GM12878 (cell line): ENCODE measurements around the gene SPOCK1.

Experiments used
- CBFB ChIP-seq: IDR thresholded peaks from 2 replicates; pipeline ENCODE4 v1.6.1; 2016; ENCODE audit warnings: antibody characterized with exemption, low read depth
- CTCF ChIP-seq, 3 experiments: IDR thresholded peaks in 2 of 3; conservative IDR thresholded peaks in 1 of 3; 2 replicates each; pipeline ENCODE4 v1.5.1; 2011; ENCODE audit warnings: low read depth in 3 of 3, low read length in 3 of 3, mild to moderate bottlenecking in 3 of 3, control low read depth in 2 of 3, moderate library complexity in 2 of 3, inconsistent platforms in 1 of 3, mixed read lengths in 1 of 3; ENCODE audit not compliant: control insufficient read depth in 2 of 3, insufficient read depth in 1 of 3; ENCODE audit errors: extremely low read depth in 1 of 3
- POLR2A ChIP-seq: IDR thresholded peaks from 2 replicates; pipeline ENCODE4 v1.6.1; 2011; ENCODE audit warnings: low read depth, mild to moderate bottlenecking, low read length

GRCh38 chr5:137496919-137497318 is 2.2 kb downstream of the SPOCK1 start:
- no peak for TF ChIP-seq CTCF (IDR thresholded peaks at IDR 0.05 in 2 of 3, conservative IDR thresholded peaks at IDR 0.05 in 1 of 3; ENCODE audit: control insufficient read depth in 2 of 3, extremely low read depth in 1 of 3, insufficient read depth in 1 of 3, low read depth in 3 of 3, low read length in 3 of 3)
- no peak for TF ChIP-seq CBFB
- no peak for TF ChIP-seq POLR2A
